Central memory CD4-positive, alpha-beta T cell (primary cell): ENCODE measurements around the gene ATP6V0D1.

ENCODE experiments used
- DNase-seq: peaks from one replicate; pipeline ENCODE4 v3.0.0; 2022

The ATP6V0D1 gene

GRCh38 chr16:67460961-67461360 lies 20.0 kb downstream of the ATP6V0D1 start:
- no peak for DNase-seq

GRCh38 chr16:67460168-67460567 lies 20.8 kb downstream of the ATP6V0D1 start:
- no peak for DNase-seq

- DNase-seq: no peak
Measured at GRCh38 chr16:67459861-67460150, 21.2 kb downstream of the ATP6V0D1 start.

- DNase-seq: no peak
Measured at GRCh38 chr16:67459066-67459860, 21.7 kb downstream of the ATP6V0D1 start.

GRCh38 chr16:67458121-67458641 lies 22.8 kb downstream of the ATP6V0D1 start:
- DNase-seq: no peak

GRCh38 chr16:67457611-67458010 lies 23.3 kb downstream of the ATP6V0D1 start:
- DNase-seq: no peak

GRCh38 chr16:67456391-67457081 lies 24.4 kb downstream of the ATP6V0D1 start:
- no peak for DNase-seq

- no peak for DNase-seq
Measured at GRCh38 chr16:67454852-67455251, 26.1 kb downstream of the ATP6V0D1 start.

GRCh38 chr16:67454104-67454503 lies 26.9 kb downstream of the ATP6V0D1 start:
- DNase-seq: no peak

GRCh38 chr16:67451704-67452435 lies 29.1 kb downstream of the ATP6V0D1 start:
- no peak for DNase-seq

GRCh38 chr16:67451061-67451703 lies 29.8 kb downstream of the ATP6V0D1 start:
- DNase-seq: no peak

- no peak for DNase-seq
Measured at GRCh38 chr16:67449739-67450138, 31.2 kb downstream of the ATP6V0D1 start.

GRCh38 chr16:67449336-67449735 lies 31.6 kb downstream of the ATP6V0D1 start:
- no peak for DNase-seq

GRCh38 chr16:67448580-67448979 lies 32.4 kb downstream of the ATP6V0D1 start:
- DNase-seq: no peak

GRCh38 chr16:67447508-67448076 lies 33.4 kb downstream of the ATP6V0D1 start:
- DNase-seq: peak; percentile 35

- DNase-seq: no peak
Measured at GRCh38 chr16:67446968-67447507, 33.9 kb downstream of the ATP6V0D1 start.

- no peak for DNase-seq
Measured at GRCh38 chr16:67445913-67446907, 34.7 kb downstream of the ATP6V0D1 start.

- DNase-seq: no peak
Measured at GRCh38 chr16:67445441-67445912, 35.5 kb downstream of the ATP6V0D1 start.

GRCh38 chr16:67445126-67445426 lies 35.9 kb downstream of the ATP6V0D1 start:
- DNase-seq: no peak

GRCh38 chr16:67444259-67445125 lies 36.5 kb downstream of the ATP6V0D1 start:
- no peak for DNase-seq
